Fibroblast of skin of left quadriceps (primary cell): ENCODE data around the gene ANKRD44.
"Not testable (repeated sequence)": the region's sequence is repeated elsewhere in the genome, so short reads cannot be mapped to it uniquely, and the experiment has no call there.

Source experiments
- DNase-seq, 2 experiments: peaks; one replicate each; pipeline ENCODE4 v3.0.0-alpha.2; 2013; ENCODE audit warnings: low read depth in 2 of 2

Gene ANKRD44

GRCh38 chr2:197076652-197077051, 233.9 kb downstream of the ANKRD44 start:
- DNase-seq: no peak

GRCh38 chr2:197075754-197076337, 234.7 kb downstream of the ANKRD44 start:
- no peak for DNase-seq

GRCh38 chr2:197075281-197075680, 235.3 kb downstream of the ANKRD44 start:
- no peak for DNase-seq

GRCh38 chr2:197073701-197074433, 236.7 kb downstream of the ANKRD44 start:
- no peak for DNase-seq

GRCh38 chr2:197073270-197073669, 237.3 kb downstream of the ANKRD44 start:
- DNase-seq: no peak

GRCh38 chr2:197072533-197072932, 238.0 kb downstream of the ANKRD44 start:
- no peak for DNase-seq

- DNase-seq: no peak
These were observed 238.7 kb downstream of the ANKRD44 start for GRCh38 chr2:197071790-197072436.

GRCh38 chr2:197071213-197071612, 239.4 kb downstream of the ANKRD44 start:
- DNase-seq: no peak

- DNase-seq: no peak
These were observed 240.6 kb downstream of the ANKRD44 start for GRCh38 chr2:197069958-197070357.

- DNase-seq: not testable (repeated sequence)
These were observed 248.0 kb downstream of the ANKRD44 start for GRCh38 chr2:197062574-197062973.

GRCh38 chr2:197059477-197059876, 251.1 kb downstream of the ANKRD44 start:
- DNase-seq: no peak

GRCh38 chr2:197058777-197059300, 251.7 kb downstream of the ANKRD44 start:
- DNase-seq: no peak

- no peak for DNase-seq
These were observed 252.6 kb downstream of the ANKRD44 start for GRCh38 chr2:197057959-197058358.

GRCh38 chr2:197055045-197055444, 255.5 kb downstream of the ANKRD44 start:
- no peak for DNase-seq

GRCh38 chr2:197054437-197054836, 256.1 kb downstream of the ANKRD44 start:
- DNase-seq: no peak

- DNase-seq: no peak
These were observed 258.2 kb downstream of the ANKRD44 start for GRCh38 chr2:197052356-197052755.

- DNase-seq: no peak
These were observed 265.5 kb downstream of the ANKRD44 start for GRCh38 chr2:197045115-197045514.

GRCh38 chr2:197042739-197043196, 267.8 kb downstream of the ANKRD44 start:
- no peak for DNase-seq

GRCh38 chr2:197037863-197038398, 272.6 kb downstream of the ANKRD44 start:
- no peak for DNase-seq

GRCh38 chr2:197035002-197035401, 275.6 kb downstream of the ANKRD44 start:
- no peak for DNase-seq

- no peak for DNase-seq
These were observed 276.3 kb downstream of the ANKRD44 start for GRCh38 chr2:197034292-197034691.

- no peak for DNase-seq
These were observed 277.4 kb downstream of the ANKRD44 start for GRCh38 chr2:197033222-197033621.
